ENCODE measurements around the gene PRSS38. TPM values are rescaled to one million over a fixed set of nuclear protein-coding genes. Genes with fewer than 3 reads are reported as not detected.

PRSS38 gene
- total and polyA plus RNA-seq, 2 experiments from 2014 or later = not detected

Other genes starting within 250 kb of the PRSS38 start
- gene JMJD4, start 80.4 kb upstream of the PRSS38 start, total RNA-seq (2014; rRNA removed; shearing (Covaris generic)) = 17.7 and 17.9 TPM in 2 replicates
- gene JMJD4, start 80.4 kb upstream of the PRSS38 start, polyA plus RNA-seq (2016; fragmentation: Nextera tagmentation; extraction: Ambion mirVana) = 11.5 and 11.6 TPM in 2 replicates
- gene SNAP47, start 80.2 kb upstream of the PRSS38 start, total RNA-seq (2014; rRNA removed; shearing (Covaris generic)) = 48.0 and 51.8 TPM in 2 replicates
- gene SNAP47, start 80.2 kb upstream of the PRSS38 start, polyA plus RNA-seq (2016; fragmentation: Nextera tagmentation; extraction: Ambion mirVana) = 17.8 and 19.5 TPM in 2 replicates
- gene WNT9A, start 132.3 kb downstream of the PRSS38 start, total RNA-seq (2014; rRNA removed; shearing (Covaris generic)) = 1.8 and 2.0 TPM in 2 replicates
- gene WNT9A, start 132.3 kb downstream of the PRSS38 start, polyA plus RNA-seq (2016; fragmentation: Nextera tagmentation; extraction: Ambion mirVana) = 0.06 and 0.07 TPM in 2 replicates
- 0.07 and 0.12 TPM in 2 replicates for gene WNT3A, start 191.3 kb downstream of the PRSS38 start, total RNA-seq (2014; rRNA removed; shearing (Covaris generic))
- 0.40 and 0.65 TPM in 2 replicates for gene WNT3A, start 191.3 kb downstream of the PRSS38 start, polyA plus RNA-seq (2016; fragmentation: Nextera tagmentation; extraction: Ambion mirVana)